Endothelial cell (in vitro differentiated cells): ENCODE measurements around the gene SLC28A3. TPM values are rescaled to one million over a fixed set of nuclear protein-coding genes. Genes with fewer than 3 reads are reported as not detected.

Experiments
- DNase-seq: peaks from one replicate; pipeline ENCODE4 v3.0.0; 2021; ENCODE audit warnings: low spot score
- H3K27ac Mint-ChIP-seq: one replicate; pipeline ENCODE4 v1.8.0; 2021; ENCODE audit warnings: mixed read lengths, inconsistent platforms; ENCODE audit not compliant: unreplicated experiment
- H3K27me3 Mint-ChIP-seq: one replicate; pipeline ENCODE4 v1.8.0; 2021; ENCODE audit warnings: mild to moderate bottlenecking, moderate library complexity, mixed read lengths, inconsistent platforms; ENCODE audit not compliant: unreplicated experiment
- H3K36me3 Mint-ChIP-seq: one replicate; pipeline ENCODE4 v1.8.0; 2021; ENCODE audit warnings: mild to moderate bottlenecking, low read depth, mixed read lengths, inconsistent platforms; ENCODE audit not compliant: unreplicated experiment
- H3K4me1 Mint-ChIP-seq: one replicate; pipeline ENCODE4 v1.8.0; 2021; ENCODE audit warnings: mild to moderate bottlenecking, mixed read lengths, inconsistent platforms; ENCODE audit not compliant: unreplicated experiment
- H3K4me3 Mint-ChIP-seq: one replicate; pipeline ENCODE4 v1.8.0; 2021; ENCODE audit warnings: mild to moderate bottlenecking, mixed read lengths, inconsistent platforms; ENCODE audit not compliant: unreplicated experiment
- H3K9me3 Mint-ChIP-seq: one replicate; pipeline ENCODE4 v1.8.0; 2021; ENCODE audit warnings: mixed read lengths, inconsistent platforms; ENCODE audit not compliant: unreplicated experiment
- total RNA-seq: library from RNA; stranded (reverse); fragmentation: NEBNext Ultra II Directional; extraction: Animal tissue kit (Norgen Biotek cat#: 25700); gene quantifications from one replicate; pipeline ENCODE4 v1.2.1, GENCODE V29; 2021; ENCODE audit not compliant: unreplicated experiment
- TF ChIP-seq, protein P1 (sequence below): fragments of 200-600 bp; sonication (generic); IDR thresholded peaks from one replicate; pipeline ENCODE4 v1.5.0; 2021; ENCODE audit warnings: antibody characterized with exemption; ENCODE audit not compliant: unreplicated experiment

Gene SLC28A3
- total RNA-seq, 1 donor from 2014 or later, result 0.26 TPM

DNA sequence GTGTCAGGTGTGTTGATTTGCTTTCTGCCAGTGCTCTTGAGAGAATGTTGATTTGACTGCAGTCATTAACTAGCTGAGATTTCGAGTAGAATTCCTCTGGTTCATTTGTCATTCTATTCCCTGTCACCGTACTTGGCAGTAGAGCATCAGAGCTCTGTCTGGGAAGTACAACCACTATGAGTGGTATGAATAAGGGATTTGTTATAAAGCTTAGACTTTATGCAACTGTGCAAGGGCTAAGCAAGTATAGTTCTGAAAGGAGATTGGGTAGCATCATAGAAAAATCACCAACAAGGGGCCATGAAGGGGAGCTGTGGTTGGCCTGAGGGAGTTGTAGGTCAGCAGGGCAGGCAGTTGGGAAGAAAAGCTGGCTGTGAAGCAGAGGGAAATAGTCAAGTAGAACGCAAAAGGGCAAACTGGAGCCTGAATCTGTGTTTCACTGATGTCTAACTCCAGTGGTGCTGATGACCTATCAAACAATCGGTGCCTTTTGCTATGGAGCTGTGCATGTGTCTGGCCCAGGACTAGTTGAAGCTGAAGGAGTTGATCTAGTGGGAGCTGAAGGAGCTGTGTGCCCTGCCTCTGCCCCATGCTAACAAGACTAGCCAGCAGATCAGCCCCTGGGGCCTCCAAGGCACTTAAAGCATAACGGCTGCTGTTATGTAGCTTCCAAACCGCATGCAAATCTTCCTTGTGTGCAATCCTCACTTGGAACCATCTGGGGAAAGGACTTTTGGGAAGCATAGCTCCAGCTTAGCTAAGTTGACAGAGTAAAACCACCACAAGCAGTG, 110.0 kb downstream of the SLC28A3 start:
- H3K36me3 Mint-ChIP-seq, result no peaks in the 10 kb centered on the region

DNA sequence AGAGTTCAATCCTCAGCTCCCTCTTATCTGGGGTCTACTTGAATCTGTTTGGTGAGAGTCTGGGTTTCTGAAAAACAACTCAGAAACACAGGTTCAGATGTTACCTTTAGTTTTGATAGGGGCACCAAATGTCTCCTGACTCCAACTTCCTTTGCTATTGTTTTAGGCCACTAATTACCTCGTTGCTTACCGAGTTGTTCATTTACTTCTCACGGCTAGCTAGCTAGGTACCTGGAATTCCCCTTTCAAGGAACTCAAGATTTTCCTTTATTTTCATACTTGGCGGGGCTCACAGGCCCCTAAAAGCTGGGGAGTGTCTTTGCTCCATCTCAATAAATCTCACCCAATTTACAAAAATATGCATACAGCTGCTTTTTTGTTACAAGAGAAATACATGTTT, 111.4 kb downstream of the SLC28A3 start:
- TF ChIP-seq, protein P1, sequence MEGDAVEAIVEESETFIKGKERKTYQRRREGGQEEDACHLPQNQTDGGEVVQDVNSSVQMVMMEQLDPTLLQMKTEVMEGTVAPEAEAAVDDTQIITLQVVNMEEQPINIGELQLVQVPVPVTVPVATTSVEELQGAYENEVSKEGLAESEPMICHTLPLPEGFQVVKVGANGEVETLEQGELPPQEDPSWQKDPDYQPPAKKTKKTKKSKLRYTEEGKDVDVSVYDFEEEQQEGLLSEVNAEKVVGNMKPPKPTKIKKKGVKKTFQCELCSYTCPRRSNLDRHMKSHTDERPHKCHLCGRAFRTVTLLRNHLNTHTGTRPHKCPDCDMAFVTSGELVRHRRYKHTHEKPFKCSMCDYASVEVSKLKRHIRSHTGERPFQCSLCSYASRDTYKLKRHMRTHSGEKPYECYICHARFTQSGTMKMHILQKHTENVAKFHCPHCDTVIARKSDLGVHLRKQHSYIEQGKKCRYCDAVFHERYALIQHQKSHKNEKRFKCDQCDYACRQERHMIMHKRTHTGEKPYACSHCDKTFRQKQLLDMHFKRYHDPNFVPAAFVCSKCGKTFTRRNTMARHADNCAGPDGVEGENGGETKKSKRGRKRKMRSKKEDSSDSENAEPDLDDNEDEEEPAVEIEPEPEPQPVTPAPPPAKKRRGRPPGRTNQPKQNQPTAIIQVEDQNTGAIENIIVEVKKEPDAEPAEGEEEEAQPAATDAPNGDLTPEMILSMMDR, result no peak
- Mint-ChIP-seq H3K9me3 (no peaks in the 10 kb centered on the region), H3K27ac (no peak overlapping the region), H3K4me1 (peaks cover 5% of the 10 kb centered on the region), H3K4me3 (no peak overlapping the region), H3K36me3 (no peaks in the 10 kb centered on the region), H3K27me3 (peaks cover 3% of the 10 kb centered on the region)
- DNase-seq, result no peak

More for the DNA sequence above, 110.0 kb downstream of the SLC28A3 start:
- Mint-ChIP-seq H3K4me1 (peaks cover 5% of the 10 kb centered on the region), H3K9me3 (no peaks in the 10 kb centered on the region), H3K27ac (no peak overlapping the region), H3K4me3 (no peak overlapping the region), H3K27me3 (peaks cover 1% of the 10 kb centered on the region)
- no peak for DNase-seq
- TF ChIP-seq, protein P1, result no peak

DNA sequence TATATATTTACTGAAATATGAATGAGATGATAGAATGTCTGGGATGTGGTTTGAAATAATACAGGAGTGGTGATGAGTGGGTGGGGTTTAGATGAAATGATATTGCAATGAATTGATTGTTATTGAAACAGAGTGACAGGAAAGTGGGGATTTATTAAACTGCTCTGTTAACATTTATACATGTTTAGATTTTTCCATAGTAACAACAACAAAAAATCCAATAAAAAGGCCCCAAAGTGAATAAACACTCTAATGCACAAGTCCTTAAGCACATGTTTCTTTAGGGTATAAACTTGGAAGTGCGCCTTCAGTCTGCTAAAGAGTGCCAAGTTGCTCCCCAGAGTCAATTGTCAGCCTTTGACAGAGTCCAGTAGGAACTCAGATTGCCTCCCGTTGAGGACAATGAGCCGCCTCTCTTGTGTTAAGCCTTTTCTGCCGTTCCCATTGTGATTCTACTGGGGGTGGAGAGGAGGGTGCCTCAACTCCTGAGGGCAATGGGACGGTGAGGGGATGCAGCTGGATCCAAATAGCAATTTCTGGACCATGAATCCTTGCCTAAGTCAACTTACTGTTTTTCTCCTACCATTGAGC, 112.3 kb downstream of the SLC28A3 start:
- H3K27me3 Mint-ChIP-seq, result peaks cover 3% of the 10 kb centered on the region
- no peak for DNase-seq
- H3K4me3 Mint-ChIP-seq, result no peak overlapping the region
- H3K4me1 Mint-ChIP-seq, result peaks cover 5% of the 10 kb centered on the region
- H3K27ac Mint-ChIP-seq, result peak overlapping the region; percentile 25
- no peaks in the 10 kb centered on the region for H3K9me3 Mint-ChIP-seq
- TF ChIP-seq, protein P1, result no peak
- no peaks in the 10 kb centered on the region for H3K36me3 Mint-ChIP-seq

DNA sequence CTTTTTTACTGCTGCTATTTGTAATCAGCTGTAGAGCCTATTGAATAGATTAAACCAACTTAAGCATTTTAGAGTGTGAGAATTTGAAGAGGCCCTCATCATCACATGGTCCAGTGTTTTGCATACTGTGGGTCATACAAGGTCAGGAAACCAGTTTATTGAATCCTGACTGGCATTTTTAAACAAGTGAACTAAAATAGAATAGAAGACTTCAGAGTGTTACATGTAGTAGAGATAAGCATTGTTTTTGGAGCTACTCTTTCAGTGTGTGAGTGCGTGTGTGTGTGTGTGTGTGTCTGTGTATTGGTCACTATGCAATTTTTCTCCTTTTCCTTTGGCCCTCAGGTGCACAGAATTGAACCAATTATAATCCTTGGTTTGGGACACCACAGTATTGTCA, 114.4 kb downstream of the SLC28A3 start:
- H3K27me3 Mint-ChIP-seq, result peaks cover 3% of the 10 kb centered on the region
- no peaks in the 10 kb centered on the region for H3K9me3 Mint-ChIP-seq
- TF ChIP-seq, protein P1, result no peak
- peaks cover 5% of the 10 kb centered on the region for H3K4me1 Mint-ChIP-seq
- DNase-seq, result no peak
- no peaks in the 10 kb centered on the region for H3K36me3 Mint-ChIP-seq
- H3K4me3 Mint-ChIP-seq, result no peak overlapping the region
- H3K27ac Mint-ChIP-seq, result no peak overlapping the region
